ENCODE measurements around the gene CAMK2B. TPM values are rescaled to one million over a fixed set of nuclear protein-coding genes. Genes with fewer than 3 reads are reported as not detected.

The CAMK2B gene
- total RNA-seq, 1 donor from 2014 or later = 3.2 TPM

- H3K9me3 ChIP-seq = no peaks in the 10 kb centered on the region
- no peak overlapping the region for H3K27ac ChIP-seq
- no peaks in the 10 kb centered on the region for H3K27me3 ChIP-seq
- no peak overlapping the region for H3K4me3 ChIP-seq
- no peak for TF ChIP-seq CTCF (IDR thresholded peaks at IDR 0.05)
- no peaks in the 10 kb centered on the region for H3K36me3 ChIP-seq
- intact Hi-C loops (cut with DNase I) = no loop called here
- no peaks in the 10 kb centered on the region for H3K4me1 ChIP-seq
- no peak for DNase-seq (ENCODE audit: low spot score in 2 of 2)
These were observed 51.4 kb downstream of the CAMK2B start for GRCh38 chr7:44273681-44274622.

- H3K27me3 ChIP-seq = no peaks in the 10 kb centered on the region
- no peak for TF ChIP-seq CTCF (IDR thresholded peaks at IDR 0.05)
- no peak overlapping the region for H3K4me3 ChIP-seq
- H3K4me1 ChIP-seq = no peaks in the 10 kb centered on the region
- intact Hi-C loops (cut with DNase I) = no loop called here
- H3K9me3 ChIP-seq = no peaks in the 10 kb centered on the region
- H3K27ac ChIP-seq = no peak overlapping the region
- H3K36me3 ChIP-seq = no peaks in the 10 kb centered on the region
- DNase-seq (ENCODE audit: low spot score in 2 of 2) = no peak
These were observed 52.4 kb downstream of the CAMK2B start for GRCh38 chr7:44272981-44273380.

GRCh38 chr7:44272456-44272855 lies 52.9 kb downstream of the CAMK2B start:
- intact Hi-C loops (cut with DNase I) = no loop called here
- no peaks in the 10 kb centered on the region for H3K4me1 ChIP-seq
- no peaks in the 10 kb centered on the region for H3K27me3 ChIP-seq
- no peak overlapping the region for H3K4me3 ChIP-seq
- H3K36me3 ChIP-seq = no peaks in the 10 kb centered on the region
- no peak for DNase-seq (ENCODE audit: low spot score in 2 of 2)
- no peaks in the 10 kb centered on the region for H3K9me3 ChIP-seq
- no peak for TF ChIP-seq CTCF (IDR thresholded peaks at IDR 0.05)
- H3K27ac ChIP-seq = no peak overlapping the region

GRCh38 chr7:44269943-44270493 lies 55.4 kb downstream of the CAMK2B start:
- H3K27me3 ChIP-seq = no peaks in the 10 kb centered on the region
- no peak overlapping the region for H3K27ac ChIP-seq
- intact Hi-C loops (cut with DNase I) = no loop called here
- no peak for TF ChIP-seq CTCF (IDR thresholded peaks at IDR 0.05)
- H3K9me3 ChIP-seq = no peaks in the 10 kb centered on the region
- no peaks in the 10 kb centered on the region for H3K4me1 ChIP-seq
- no peaks in the 10 kb centered on the region for H3K36me3 ChIP-seq
- H3K4me3 ChIP-seq = no peak overlapping the region
- no peak for DNase-seq (ENCODE audit: low spot score in 2 of 2)

- intact Hi-C loops (cut with DNase I) = no loop called here
- Histone ChIP-seq H3K36me3 (no peaks in the 10 kb centered on the region), H3K27me3 (no peaks in the 10 kb centered on the region), H3K27ac (no peak overlapping the region), H3K4me1 (no peaks in the 10 kb centered on the region), H3K9me3 (no peaks in the 10 kb centered on the region), H3K4me3 (no peak overlapping the region)
- no peak for DNase-seq (ENCODE audit: low spot score in 2 of 2)
- no peak for TF ChIP-seq CTCF (IDR thresholded peaks at IDR 0.05)
These were observed 56.0 kb downstream of the CAMK2B start for GRCh38 chr7:44269417-44269816.
